Measurements from ENCODE around the gene SRRM3. TPM values are rescaled to one million over a fixed set of nuclear protein-coding genes. Genes with fewer than 3 reads are reported as not detected.

SRRM3 gene
- total and polyA plus RNA-seq, 10 donors: 0.23 to 1.6 (median 0.93) TPM; not detected in 1

- H3K36me3 ChIP-seq: no peaks in the 10 kb centered on the region
- 29 to 57% (median 49%) methylated on average over 20 of the region's 20 CpGs for WGBS, 5 donors
- peak; percentile 90 for DNase-seq
- H3K27ac ChIP-seq: peak overlapping the region; percentile 42 to 86 (median 80)
- intact Hi-C loops (cut with DNase I; ENCODE audit: low total_unique reads): no loop called here
- H3K27me3 ChIP-seq (replicated peaks in 1 of 7): peaks cover 0 to 3% (median 0%) of the 10 kb centered on the region in 7 donors
- peak overlapping the region in 1 of 8 donors; percentile 5 for H3K4me3 ChIP-seq
- H3K9me3 ChIP-seq: no peaks in the 10 kb centered on the region
- TF ChIP-seq POLR2AphosphoS5 (IDR thresholded peaks at IDR 0.05) (peak; percentile 43 to 67 (median 65)), POLR2A (IDR thresholded peaks at IDR 0.05) (no peak)
- H3K4me1 ChIP-seq: peaks cover 13 to 66% (median 37%) of the 10 kb centered on the region in 6 donors
Measured at GRCh38 chr7:76294344-76295024, 92.8 kb downstream of the SRRM3 start.

- DNase-seq: no peak
Measured at GRCh38 chr7:76296743-76297740, 95.3 kb downstream of the SRRM3 start.

GRCh38 chr7:76300166-76300731 is 98.6 kb downstream of the SRRM3 start:
- H3K4me1 ChIP-seq: peaks cover 4 to 60% (median 35%) of the 10 kb centered on the region in 6 donors
- H3K4me3 ChIP-seq: no peak overlapping the region
- DNase-seq: no peak
- intact Hi-C loops (cut with DNase I; ENCODE audit: low total_unique reads): no loop called here
- no peaks in the 10 kb centered on the region for H3K9me3 ChIP-seq
- no peaks in the 10 kb centered on the region for H3K36me3 ChIP-seq
- 86 to 92% (median 91%) methylated on average over 7 of the region's 7 CpGs for WGBS, 5 donors
- TF ChIP-seq POLR2AphosphoS5 (IDR thresholded peaks at IDR 0.05) (no peak), CTCF (IDR thresholded peaks at IDR 0.05 in 8 of 11, conservative IDR thresholded peaks at IDR 0.05 in 3 of 11) (no peak), POLR2A (IDR thresholded peaks at IDR 0.05) (no peak)
- peaks cover 0 to 12% (median 0%) of the 10 kb centered on the region in 7 donors for H3K27me3 ChIP-seq (replicated peaks in 1 of 7)
- H3K27ac ChIP-seq: no peak overlapping the region

More at GRCh38 chr7:76296743-76297740, 95.3 kb downstream of the SRRM3 start:
- TF ChIP-seq CTCF (IDR thresholded peaks at IDR 0.05 in 8 of 11, conservative IDR thresholded peaks at IDR 0.05 in 3 of 11) (no peak), POLR2AphosphoS5 (IDR thresholded peaks at IDR 0.05) (no peak), POLR2A (IDR thresholded peaks at IDR 0.05) (no peak)
- Histone ChIP-seq H3K27ac (peak overlapping the region in 4 of 8 donors; percentile 2 to 45 (median 21)), H3K4me1 (peaks cover 12 to 58% (median 30%) of the 10 kb centered on the region in 6 donors), H3K9me3 (no peaks in the 10 kb centered on the region), H3K4me3 (no peak overlapping the region), H3K36me3 (no peaks in the 10 kb centered on the region), H3K27me3 (replicated peaks in 1 of 7) (peaks cover 0 to 2% (median 0%) of the 10 kb centered on the region in 7 donors)
- 66 to 80% (median 74%) methylated on average over 21 to 22 of the region's 22 CpGs for WGBS, 5 donors
- intact Hi-C loops (cut with DNase I; ENCODE audit: low total_unique reads): no loop called here

GRCh38 chr7:76301000-76301399 is 99.3 kb downstream of the SRRM3 start:
- no peak for TF ChIP-seq POLR2AphosphoS5 (IDR thresholded peaks at IDR 0.05)
- no peak for TF ChIP-seq CTCF (IDR thresholded peaks at IDR 0.05 in 8 of 11, conservative IDR thresholded peaks at IDR 0.05 in 3 of 11)
- no peak for TF ChIP-seq POLR2A (IDR thresholded peaks at IDR 0.05)
- intact Hi-C loops (cut with DNase I; ENCODE audit: low total_unique reads): no loop called here
- 91 to 99% (median 97%) methylated on average over 3 of the region's 3 CpGs for WGBS, 5 donors
- H3K9me3 ChIP-seq: no peaks in the 10 kb centered on the region
- DNase-seq: no peak
- H3K27ac ChIP-seq: no peak overlapping the region
- H3K27me3 ChIP-seq (replicated peaks in 1 of 7): peaks cover 0 to 12% (median 0%) of the 10 kb centered on the region in 7 donors
- no peaks in the 10 kb centered on the region for H3K36me3 ChIP-seq
- H3K4me1 ChIP-seq: peaks cover 4 to 55% (median 32%) of the 10 kb centered on the region in 6 donors
- H3K4me3 ChIP-seq: no peak overlapping the region
